Activated T-helper 2 cell treated with anti-CD3 and anti-CD28 coated beads, Interferon-gamma antibody, Interleukin-2, Interleukin-4, amounts not matched to agents 10 μg/mL and 5 μg/mL and 100 μg/mL, durations not matched to agents 14 hours and 24 hours and 36 hours (primary cell): ENCODE data around the gene TAMM41. TPM values are rescaled to one million over a fixed set of nuclear protein-coding genes. Genes with fewer than 3 reads are reported as not detected.

Experiments
- DNase-seq: peaks from one replicate; pipeline ENCODE4 v3.0.0; 2021; ENCODE audit warnings: low spot score
- H3K27ac Mint-ChIP-seq: one replicate; pipeline ENCODE4 v1.8.0; 2021; ENCODE audit warnings: mixed read lengths
- H3K27me3 Mint-ChIP-seq: one replicate; pipeline ENCODE4 v1.8.0; 2021; ENCODE audit warnings: low read depth, mixed read lengths
- H3K36me3 Mint-ChIP-seq: one replicate; pipeline ENCODE4 v1.8.0; 2021; ENCODE audit warnings: low read depth, mixed read lengths
- H3K4me1 Mint-ChIP-seq: one replicate; pipeline ENCODE4 v1.8.0; 2021; ENCODE audit warnings: low read depth, mixed read lengths
- H3K4me3 Mint-ChIP-seq: one replicate; pipeline ENCODE4 v1.8.0; 2021; ENCODE audit warnings: low read depth, mild to moderate bottlenecking, moderate library complexity, mixed read lengths
- H3K9me3 Mint-ChIP-seq: one replicate; pipeline ENCODE4 v1.8.0; 2021; ENCODE audit warnings: mixed read lengths
- intact Hi-C: fragments of 100-400 bp; cut with micrococcal nuclease; formaldehyde crosslinking; loops from one replicate; pipeline ENCODE4 v1.15.1; 2023
- total RNA-seq: library from RNA; stranded (reverse); gene quantifications from 2 replicates; pipeline ENCODE4 v1.2.3, GENCODE V29; 2022

Gene TAMM41
- total RNA-seq, 1 donor from 2014 or later, result 30.6 TPM

GRCh38 chr3:11807686-11808085 is 39.0 kb downstream of the TAMM41 start:
- Mint-ChIP-seq H3K4me3 (no peak overlapping the region), H3K36me3 (peaks cover 82% of the 10 kb centered on the region), H3K27me3 (no peaks in the 10 kb centered on the region), H3K27ac (peak overlapping the region; percentile 67), H3K4me1 (peaks cover 32% of the 10 kb centered on the region), H3K9me3 (no peaks in the 10 kb centered on the region)
- no peak for DNase-seq
- intact Hi-C loops, result loop anchor here (10.0 kb wide), 1 partner anchor 163 kb away; the partner anchor contains the start of gene VGLL4

GRCh38 chr3:11805716-11806115 is 41.0 kb downstream of the TAMM41 start:
- H3K4me3 Mint-ChIP-seq, result no peak overlapping the region
- DNase-seq, result no peak
- peaks cover 28% of the 10 kb centered on the region for H3K4me1 Mint-ChIP-seq
- H3K9me3 Mint-ChIP-seq, result peaks cover under 1% of the 10 kb centered on the region
- no peak overlapping the region for H3K27ac Mint-ChIP-seq
- no peaks in the 10 kb centered on the region for H3K27me3 Mint-ChIP-seq
- intact Hi-C loops, result loop anchor here (10.0 kb wide), 1 partner anchor 161 kb away; the partner anchor contains the start of gene VGLL4
- peaks cover 87% of the 10 kb centered on the region for H3K36me3 Mint-ChIP-seq

- H3K9me3 Mint-ChIP-seq, result peaks cover 16% of the 10 kb centered on the region
- H3K4me1 Mint-ChIP-seq, result peaks cover 27% of the 10 kb centered on the region
- intact Hi-C loops, result loop anchor here (5.0 to 10.0 kb wide), 3 partner anchors 43 to 159 kb away; partner anchors contain the start of genes TAMM41 and VGLL4
- H3K27me3 Mint-ChIP-seq, result no peaks in the 10 kb centered on the region
- H3K36me3 Mint-ChIP-seq, result peaks cover 91% of the 10 kb centered on the region
- no peak overlapping the region for H3K4me3 Mint-ChIP-seq
- DNase-seq, result peak; percentile 19
- no peak overlapping the region for H3K27ac Mint-ChIP-seq
These were observed 42.5 kb downstream of the TAMM41 start for GRCh38 chr3:11803977-11804892.

GRCh38 chr3:11799791-11800190 is 46.9 kb downstream of the TAMM41 start:
- Mint-ChIP-seq H3K9me3 (peaks cover 26% of the 10 kb centered on the region), H3K36me3 (peaks cover 91% of the 10 kb centered on the region), H3K27me3 (no peaks in the 10 kb centered on the region), H3K4me1 (peaks cover 5% of the 10 kb centered on the region), H3K27ac (no peak overlapping the region), H3K4me3 (no peak overlapping the region)
- intact Hi-C loops, result loop anchor here (5.0 to 10.0 kb wide), 3 partner anchors 48 to 155 kb away; partner anchors contain the start of genes TAMM41 and VGLL4
- DNase-seq, result no peak

- Mint-ChIP-seq H3K36me3 (peaks cover 86% of the 10 kb centered on the region), H3K4me1 (peaks cover 4% of the 10 kb centered on the region), H3K9me3 (peaks cover 18% of the 10 kb centered on the region), H3K4me3 (no peak overlapping the region), H3K27ac (no peak overlapping the region), H3K27me3 (no peaks in the 10 kb centered on the region)
- no peak for DNase-seq
- intact Hi-C loops, result no loop called here
These were observed 51.8 kb downstream of the TAMM41 start for GRCh38 chr3:11794927-11795326.

- no peaks in the 10 kb centered on the region for H3K4me1 Mint-ChIP-seq
- no peak for DNase-seq
- H3K4me3 Mint-ChIP-seq, result no peak overlapping the region
- H3K27me3 Mint-ChIP-seq, result no peaks in the 10 kb centered on the region
- intact Hi-C loops, result no loop called here
- no peaks in the 10 kb centered on the region for H3K9me3 Mint-ChIP-seq
- H3K36me3 Mint-ChIP-seq, result peaks cover 78% of the 10 kb centered on the region
- no peak overlapping the region for H3K27ac Mint-ChIP-seq
These were observed 55.1 kb downstream of the TAMM41 start for GRCh38 chr3:11791339-11792200.

GRCh38 chr3:11789412-11789811 is 57.3 kb downstream of the TAMM41 start:
- Mint-ChIP-seq H3K4me3 (no peak overlapping the region), H3K27me3 (no peaks in the 10 kb centered on the region), H3K27ac (no peak overlapping the region), H3K4me1 (peaks cover 11% of the 10 kb centered on the region), H3K9me3 (no peaks in the 10 kb centered on the region), H3K36me3 (peaks cover 68% of the 10 kb centered on the region)
- no peak for DNase-seq
- intact Hi-C loops, result no loop called here

GRCh38 chr3:11784971-11785377 is 61.7 kb downstream of the TAMM41 start:
- peak; percentile 39 for DNase-seq
- intact Hi-C loops, result loop anchor here (2.0 kb wide), 1 partner anchor 14 kb away; no protein-coding TSS in a partner anchor
- H3K36me3 Mint-ChIP-seq, result peaks cover 37% of the 10 kb centered on the region
- H3K9me3 Mint-ChIP-seq, result no peaks in the 10 kb centered on the region
- H3K27ac Mint-ChIP-seq, result peak overlapping the region; percentile 91
- H3K27me3 Mint-ChIP-seq, result no peaks in the 10 kb centered on the region
- peaks cover 14% of the 10 kb centered on the region for H3K4me1 Mint-ChIP-seq
- peak overlapping the region; percentile 67 for H3K4me3 Mint-ChIP-seq

- no peaks in the 10 kb centered on the region for H3K27me3 Mint-ChIP-seq
- H3K4me1 Mint-ChIP-seq, result peaks cover 11% of the 10 kb centered on the region
- H3K27ac Mint-ChIP-seq, result no peak overlapping the region
- peaks cover 13% of the 10 kb centered on the region for H3K36me3 Mint-ChIP-seq
- intact Hi-C loops, result no loop called here
- no peaks in the 10 kb centered on the region for H3K9me3 Mint-ChIP-seq
- no peak overlapping the region for H3K4me3 Mint-ChIP-seq
- no peak for DNase-seq
These were observed 66.3 kb downstream of the TAMM41 start for GRCh38 chr3:11780341-11780740.

GRCh38 chr3:11779626-11780025 is 67.1 kb downstream of the TAMM41 start:
- H3K9me3 Mint-ChIP-seq, result no peaks in the 10 kb centered on the region
- peaks cover 8% of the 10 kb centered on the region for H3K36me3 Mint-ChIP-seq
- no peak for DNase-seq
- intact Hi-C loops, result no loop called here
- H3K27me3 Mint-ChIP-seq, result no peaks in the 10 kb centered on the region
- peaks cover 4% of the 10 kb centered on the region for H3K4me1 Mint-ChIP-seq
- H3K4me3 Mint-ChIP-seq, result no peak overlapping the region
- no peak overlapping the region for H3K27ac Mint-ChIP-seq

- intact Hi-C loops, result no loop called here
- H3K27ac Mint-ChIP-seq, result no peak overlapping the region
These were observed 68.4 kb downstream of the TAMM41 start for GRCh38 chr3:11778248-11778647.

GRCh38 chr3:11776346-11776745 is 70.3 kb downstream of the TAMM41 start:
- intact Hi-C loops, result no loop called here
- Mint-ChIP-seq H3K36me3 (peaks cover 4% of the 10 kb centered on the region), H3K27me3 (no peaks in the 10 kb centered on the region), H3K9me3 (no peaks in the 10 kb centered on the region), H3K4me3 (no peak overlapping the region), H3K4me1 (peaks cover 1% of the 10 kb centered on the region), H3K27ac (no peak overlapping the region)
- DNase-seq, result no peak

More at GRCh38 chr3:11778248-11778647, 68.4 kb downstream of the TAMM41 start:
- H3K4me1 Mint-ChIP-seq, result no peaks in the 10 kb centered on the region
- H3K4me3 Mint-ChIP-seq, result no peak overlapping the region
- peaks cover 4% of the 10 kb centered on the region for H3K36me3 Mint-ChIP-seq
- no peak for DNase-seq
- H3K9me3 Mint-ChIP-seq, result no peaks in the 10 kb centered on the region
- H3K27me3 Mint-ChIP-seq, result no peaks in the 10 kb centered on the region
